ENCODE results near the gene CSPG5. TPM values are rescaled to one million over a fixed set of nuclear protein-coding genes. Genes with fewer than 3 reads are reported as not detected.

CSPG5 gene
- polyA plus RNA-seq, 1 donor: 2.3 TPM

DNA sequence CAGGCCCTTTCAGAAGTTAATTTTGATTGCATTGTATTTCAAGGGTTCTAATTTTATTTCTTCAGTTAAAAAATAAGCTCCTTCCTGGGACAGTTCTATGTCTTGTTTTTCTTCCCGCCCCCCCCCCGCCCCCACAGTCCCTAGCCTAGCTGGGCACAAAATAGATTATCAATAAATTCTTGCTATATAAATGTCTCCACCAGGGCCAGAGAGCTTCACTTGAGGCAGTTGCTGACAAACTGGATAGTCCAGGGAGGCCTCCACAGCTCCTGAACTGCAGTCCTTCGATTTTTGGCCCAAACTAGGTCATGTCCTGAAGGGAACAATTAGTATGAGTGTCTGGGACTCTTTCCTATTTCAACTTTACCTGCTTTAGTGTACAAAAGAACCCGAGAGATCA is 9.9 kb upstream of the CSPG5 start:
- H3K36me3 ChIP-seq (ENCODE audit: control insufficient read depth, insufficient read depth, low read length): peaks cover 60% of the 10 kb centered on the region

DNA sequence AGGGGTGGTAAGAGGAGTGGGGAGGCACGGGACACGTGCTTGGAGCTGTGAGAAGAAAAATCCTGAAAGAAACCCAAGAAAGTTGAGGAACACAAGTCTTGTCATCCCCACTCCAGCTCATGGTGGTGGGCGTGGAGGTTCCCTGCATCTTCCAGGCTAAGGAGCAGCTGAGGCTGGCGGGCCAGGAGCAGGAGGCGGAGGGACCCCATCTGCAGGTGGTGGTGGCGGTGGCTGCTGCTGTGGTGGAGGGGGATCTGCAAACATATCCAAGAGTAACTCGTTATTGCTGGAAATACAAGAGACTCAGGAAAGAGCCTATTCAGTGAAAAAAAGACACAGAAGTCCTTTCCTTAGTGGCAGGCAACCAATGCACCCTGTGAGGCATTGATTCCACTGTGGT is 9.4 kb upstream of the CSPG5 start:
- H3K27ac ChIP-seq (ENCODE audit: low read length): no peak overlapping the region
- no peaks in the 10 kb centered on the region for H3K9me3 ChIP-seq (ENCODE audit: control insufficient read depth, low read depth, low read length)
- no peak for DNase-seq
- no peaks in the 10 kb centered on the region for H3K27me3 ChIP-seq (ENCODE audit: control insufficient read depth, insufficient read depth, low read length)
- H3K36me3 ChIP-seq (ENCODE audit: control insufficient read depth, insufficient read depth, low read length): peaks cover 60% of the 10 kb centered on the region
- H3K4me3 ChIP-seq (ENCODE audit: low read length): no peak overlapping the region
- 100% methylated on average over 1 of the region's 7 CpGs for WGBS (ENCODE audit: insufficient coverage, low lambda C conversion rate)
- H3K4me1 ChIP-seq (ENCODE audit: control insufficient read depth, insufficient read depth, low read length): no peaks in the 10 kb centered on the region

More for the DNA sequence above, 9.9 kb upstream of the CSPG5 start:
- Histone ChIP-seq H3K27me3 (ENCODE audit: control insufficient read depth, insufficient read depth, low read length) (no peaks in the 10 kb centered on the region), H3K4me3 (ENCODE audit: low read length) (no peak overlapping the region), H3K27ac (ENCODE audit: low read length) (no peak overlapping the region), H3K4me1 (ENCODE audit: control insufficient read depth, insufficient read depth, low read length) (no peaks in the 10 kb centered on the region), H3K9me3 (ENCODE audit: control insufficient read depth, low read depth, low read length) (no peaks in the 10 kb centered on the region)
- no peak for DNase-seq
- no CpG with 5 or more reads among the region's 4 CpGs for WGBS (ENCODE audit: insufficient coverage, low lambda C conversion rate)

DNA sequence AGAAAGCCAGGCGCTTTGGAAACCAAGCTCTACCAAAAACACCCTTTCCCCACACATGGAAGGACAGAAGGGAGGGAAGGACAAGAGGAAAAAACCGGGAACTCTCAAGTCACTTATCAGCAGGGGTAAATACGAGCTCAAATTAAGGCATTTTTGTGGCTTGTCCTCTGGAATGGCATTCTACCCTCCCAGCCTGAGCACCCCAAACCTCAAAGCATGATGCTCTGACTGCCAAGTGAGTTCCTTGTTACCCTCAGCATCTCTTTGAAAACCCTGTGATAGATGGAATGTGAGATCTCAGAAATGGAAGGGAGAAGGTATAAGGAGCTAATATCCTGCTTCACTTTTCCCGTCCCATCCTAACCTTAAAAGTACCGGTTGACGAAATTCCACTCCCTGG is 8.1 kb upstream of the CSPG5 start:
- Histone ChIP-seq H3K4me1 (ENCODE audit: control insufficient read depth, insufficient read depth, low read length) (no peaks in the 10 kb centered on the region), H3K9me3 (ENCODE audit: control insufficient read depth, low read depth, low read length) (no peaks in the 10 kb centered on the region), H3K27me3 (ENCODE audit: control insufficient read depth, insufficient read depth, low read length) (no peaks in the 10 kb centered on the region), H3K36me3 (ENCODE audit: control insufficient read depth, insufficient read depth, low read length) (peaks cover 57% of the 10 kb centered on the region), H3K27ac (ENCODE audit: low read length) (no peak overlapping the region), H3K4me3 (ENCODE audit: low read length) (no peak overlapping the region)
- no CpG with 5 or more reads among the region's 6 CpGs for WGBS (ENCODE audit: insufficient coverage, low lambda C conversion rate)
- DNase-seq: no peak

DNA sequence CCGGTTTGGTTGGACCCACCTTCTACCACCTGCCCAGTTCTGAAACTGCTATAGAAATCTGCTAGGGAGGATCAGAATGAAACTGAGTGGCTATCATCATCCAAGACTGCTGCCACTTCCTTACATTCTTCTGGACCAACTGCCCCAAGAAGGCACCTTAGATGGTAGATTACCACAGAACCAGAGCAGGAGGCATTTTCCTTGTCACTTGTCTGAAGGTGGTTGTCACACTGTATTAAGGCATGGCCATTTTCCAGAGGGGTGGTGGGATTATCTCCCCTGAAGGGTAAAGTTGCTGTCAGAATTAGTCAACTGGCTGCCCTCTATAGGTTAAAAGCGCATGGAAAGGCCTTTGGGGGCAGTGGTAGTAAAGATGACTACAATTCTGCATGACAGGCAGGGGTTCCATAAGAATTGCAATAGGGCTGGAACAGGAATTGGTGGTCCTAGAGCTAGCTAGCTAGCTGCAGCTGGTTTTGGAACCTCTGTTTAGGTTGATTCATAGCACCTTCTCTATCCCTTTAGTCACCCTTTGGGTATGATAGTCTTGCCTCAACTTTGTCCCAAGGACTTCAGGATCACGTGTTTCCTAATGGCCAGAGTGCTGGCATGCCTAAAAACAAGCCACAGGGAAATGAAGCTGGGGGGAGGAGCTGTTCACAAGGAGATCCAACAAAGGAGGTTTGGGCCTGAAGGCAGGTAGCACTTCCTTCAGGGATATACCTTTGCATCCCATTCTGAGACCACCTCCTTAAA is 4.8 kb upstream of the CSPG5 start:
- peaks cover 4% of the 10 kb centered on the region for H3K4me1 ChIP-seq (ENCODE audit: control insufficient read depth, insufficient read depth, low read length)
- H3K36me3 ChIP-seq (ENCODE audit: control insufficient read depth, insufficient read depth, low read length): peaks cover 32% of the 10 kb centered on the region
- H3K9me3 ChIP-seq (ENCODE audit: control insufficient read depth, low read depth, low read length): no peaks in the 10 kb centered on the region
- no peak overlapping the region for H3K4me3 ChIP-seq (ENCODE audit: low read length)
- H3K27me3 ChIP-seq (ENCODE audit: control insufficient read depth, insufficient read depth, low read length): peaks cover 18% of the 10 kb centered on the region
- WGBS (ENCODE audit: insufficient coverage, low lambda C conversion rate): no CpG with 5 or more reads among the region's 3 CpGs
- no peak for DNase-seq
- no peak overlapping the region for H3K27ac ChIP-seq (ENCODE audit: low read length)

DNA sequence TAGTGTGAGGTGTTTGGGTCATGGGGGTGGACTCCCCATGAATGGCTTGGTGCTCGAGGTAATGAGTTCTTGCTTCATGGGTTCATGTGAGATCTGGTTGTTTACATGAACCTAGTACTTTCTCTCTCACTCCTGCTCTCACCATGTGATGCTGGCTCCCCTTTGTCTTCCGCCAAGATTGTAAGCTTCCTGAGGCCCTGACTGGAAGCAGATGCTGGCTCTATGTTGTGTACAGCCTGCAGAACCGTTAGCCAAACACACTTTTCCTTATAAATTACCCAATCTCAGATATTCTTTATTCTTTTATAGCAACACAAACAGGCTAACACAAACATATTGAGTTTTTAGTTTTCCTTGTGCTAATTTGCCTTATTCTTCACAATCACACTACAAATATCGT is 3.2 kb upstream of the CSPG5 start:
- no peak for DNase-seq
- Histone ChIP-seq H3K4me1 (ENCODE audit: control insufficient read depth, insufficient read depth, low read length) (peaks cover 9% of the 10 kb centered on the region), H3K9me3 (ENCODE audit: control insufficient read depth, low read depth, low read length) (peaks cover 3% of the 10 kb centered on the region), H3K4me3 (ENCODE audit: low read length) (no peak overlapping the region), H3K36me3 (ENCODE audit: control insufficient read depth, insufficient read depth, low read length) (peaks cover 17% of the 10 kb centered on the region), H3K27me3 (ENCODE audit: control insufficient read depth, insufficient read depth, low read length) (peaks cover 28% of the 10 kb centered on the region), H3K27ac (ENCODE audit: low read length) (no peak overlapping the region)
- WGBS (ENCODE audit: insufficient coverage, low lambda C conversion rate): 75% methylated on average over 1 of the region's 4 CpGs

DNA sequence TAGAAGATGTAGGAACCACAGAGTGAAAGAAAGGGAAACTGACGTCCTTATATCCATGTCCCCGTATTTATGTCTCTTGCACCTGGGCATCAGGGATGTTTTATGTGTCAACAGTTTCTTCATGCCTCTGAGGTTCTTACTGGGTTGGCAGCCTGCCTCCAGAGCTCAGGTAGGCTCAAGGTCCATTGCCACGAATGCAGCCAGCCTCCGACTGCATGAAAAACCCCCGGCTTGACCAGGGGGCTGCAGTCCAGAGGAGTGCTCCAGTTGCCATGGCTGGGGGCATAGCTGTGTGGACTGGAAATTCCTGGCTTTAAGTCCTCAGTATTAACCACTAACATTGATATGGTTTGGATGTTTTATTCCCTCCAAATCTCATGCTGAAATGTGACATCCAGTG is 2.8 kb upstream of the CSPG5 start:
- H3K27me3 ChIP-seq (ENCODE audit: control insufficient read depth, insufficient read depth, low read length): peaks cover 32% of the 10 kb centered on the region
- H3K36me3 ChIP-seq (ENCODE audit: control insufficient read depth, insufficient read depth, low read length): peaks cover 13% of the 10 kb centered on the region
- no CpG with 5 or more reads among the region's 5 CpGs for WGBS (ENCODE audit: insufficient coverage, low lambda C conversion rate)
- no peak overlapping the region for H3K4me3 ChIP-seq (ENCODE audit: low read length)
- DNase-seq: no peak
- H3K27ac ChIP-seq (ENCODE audit: low read length): no peak overlapping the region
- peaks cover 9% of the 10 kb centered on the region for H3K4me1 ChIP-seq (ENCODE audit: control insufficient read depth, insufficient read depth, low read length)
- peaks cover 3% of the 10 kb centered on the region for H3K9me3 ChIP-seq (ENCODE audit: control insufficient read depth, low read depth, low read length)

DNA sequence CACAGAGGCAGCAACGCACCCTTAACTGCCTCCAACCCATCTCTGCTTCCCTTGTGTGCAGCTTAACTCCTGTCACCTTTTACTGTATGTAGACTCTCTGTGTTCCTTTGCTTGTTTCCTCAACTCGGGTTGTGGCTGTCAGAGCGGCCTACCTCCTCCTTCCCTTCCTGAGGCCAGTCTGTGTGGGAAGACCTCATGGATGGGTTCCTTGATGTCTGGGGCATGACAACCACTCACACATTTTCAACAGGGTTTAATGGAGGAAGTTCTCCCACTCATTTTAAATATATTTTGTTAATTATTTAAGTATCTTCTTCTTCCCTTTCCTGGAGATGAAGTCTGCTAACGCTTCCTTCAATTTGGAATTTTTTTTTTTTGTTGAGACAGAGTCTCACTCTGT is 1.8 kb upstream of the CSPG5 start:
- Histone ChIP-seq H3K4me1 (ENCODE audit: control insufficient read depth, insufficient read depth, low read length) (peaks cover 9% of the 10 kb centered on the region), H3K9me3 (ENCODE audit: control insufficient read depth, low read depth, low read length) (peaks cover 3% of the 10 kb centered on the region), H3K27ac (ENCODE audit: low read length) (no peak overlapping the region), H3K27me3 (ENCODE audit: control insufficient read depth, insufficient read depth, low read length) (peaks cover 36% of the 10 kb centered on the region), H3K36me3 (ENCODE audit: control insufficient read depth, insufficient read depth, low read length) (peaks cover 4% of the 10 kb centered on the region), H3K4me3 (ENCODE audit: low read length) (no peak overlapping the region)
- WGBS (ENCODE audit: insufficient coverage, low lambda C conversion rate): no CpG with 5 or more reads among the region's 4 CpGs
- DNase-seq: no peak

DNA sequence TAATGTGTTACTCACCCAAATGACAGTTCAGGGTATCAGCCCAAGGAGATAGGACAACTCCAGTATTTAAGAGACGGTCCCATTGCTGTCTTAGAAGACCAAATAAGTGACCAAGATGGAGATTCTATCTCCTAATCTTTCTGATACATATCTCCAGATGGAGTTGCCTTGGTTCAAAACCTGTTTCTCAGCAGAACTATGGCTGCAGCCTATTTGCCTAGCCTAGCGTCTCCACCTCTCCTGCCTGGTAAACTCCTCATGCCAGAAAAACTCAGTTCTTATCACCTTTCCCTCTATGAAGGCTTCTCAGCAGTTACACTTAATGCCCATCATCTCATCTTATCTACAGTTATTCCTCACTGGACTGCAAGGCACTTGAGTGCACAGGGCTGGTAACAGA is 1.2 kb upstream of the CSPG5 start:
- Histone ChIP-seq H3K4me1 (ENCODE audit: control insufficient read depth, insufficient read depth, low read length) (peaks cover 9% of the 10 kb centered on the region), H3K27me3 (ENCODE audit: control insufficient read depth, insufficient read depth, low read length) (peaks cover 41% of the 10 kb centered on the region), H3K9me3 (ENCODE audit: control insufficient read depth, low read depth, low read length) (peaks cover 3% of the 10 kb centered on the region), H3K27ac (ENCODE audit: low read length) (no peak overlapping the region), H3K36me3 (ENCODE audit: control insufficient read depth, insufficient read depth, low read length) (no peaks in the 10 kb centered on the region), H3K4me3 (ENCODE audit: low read length) (no peak overlapping the region)
- DNase-seq: no peak
- whole genome bisulfite sequencing (ENCODE audit: insufficient coverage, low lambda C conversion rate): no CpG with 5 or more reads among the region's 2 CpGs

DNA sequence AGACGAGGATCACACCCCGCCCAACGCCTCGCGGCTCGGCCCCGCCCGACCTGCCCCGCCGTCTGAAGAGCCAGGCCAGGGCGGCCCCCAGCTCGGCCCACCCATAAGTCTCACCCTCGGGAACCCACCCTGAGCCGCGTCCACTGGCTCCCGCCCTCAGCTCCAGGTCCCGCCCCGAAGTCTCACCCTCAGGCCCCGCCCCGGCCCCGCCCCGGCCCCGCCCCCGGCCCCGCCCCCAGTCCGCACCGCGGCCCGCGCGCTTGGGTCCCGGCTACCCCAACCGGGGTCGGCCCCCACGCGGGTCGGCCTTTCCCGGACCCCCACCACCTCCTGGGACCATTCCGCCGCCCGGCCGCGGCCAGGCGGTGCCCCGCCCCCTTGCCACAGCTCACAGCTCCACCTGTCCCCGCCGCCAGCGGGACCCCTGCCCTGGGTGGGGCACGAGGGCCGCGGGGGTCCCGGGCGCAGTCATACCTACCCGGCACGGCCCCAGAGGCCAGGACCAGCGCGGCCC is 489 bp downstream of the CSPG5 start:
- peaks cover 9% of the 10 kb centered on the region for H3K4me1 ChIP-seq (ENCODE audit: control insufficient read depth, insufficient read depth, low read length)
- H3K9me3 ChIP-seq (ENCODE audit: control insufficient read depth, low read depth, low read length): peaks cover 3% of the 10 kb centered on the region
- H3K4me3 ChIP-seq (ENCODE audit: low read length): peak overlapping the region; percentile 32
- no peak overlapping the region for H3K27ac ChIP-seq (ENCODE audit: low read length)
- DNase-seq: peak in 1 of 2 donors; percentile 16
- H3K36me3 ChIP-seq (ENCODE audit: control insufficient read depth, insufficient read depth, low read length): no peaks in the 10 kb centered on the region
- H3K27me3 ChIP-seq (ENCODE audit: control insufficient read depth, insufficient read depth, low read length): peaks cover 48% of the 10 kb centered on the region
- WGBS (ENCODE audit: insufficient coverage, low lambda C conversion rate): no CpG with 5 or more reads among the region's 57 CpGs

DNA sequence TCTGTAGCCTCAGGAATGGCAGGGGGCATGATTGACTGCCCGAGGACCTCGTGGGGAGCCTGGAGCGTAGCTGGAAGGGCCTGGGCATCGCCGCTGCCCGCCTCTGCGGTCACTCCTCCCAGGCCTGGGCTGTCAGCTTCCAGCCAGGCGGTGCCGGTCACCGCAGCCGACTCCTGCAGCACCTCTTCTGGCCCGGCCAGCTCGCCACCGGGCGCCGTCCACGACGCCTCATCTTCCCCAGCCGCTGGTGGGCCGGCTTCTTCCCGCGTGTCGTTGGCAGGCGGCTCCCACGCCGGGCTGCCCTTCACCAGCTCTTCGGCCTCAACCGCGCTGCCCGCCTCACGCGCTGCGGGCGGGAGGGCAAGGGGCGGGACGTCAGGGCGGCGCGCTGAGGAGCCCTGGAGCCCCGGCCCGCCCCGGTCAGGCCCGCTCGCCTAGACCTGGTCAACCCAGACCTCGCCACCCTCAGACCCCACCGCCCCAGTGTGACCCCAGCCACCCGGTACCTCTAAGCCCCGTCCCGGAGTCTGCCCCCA is 1.0 kb downstream of the CSPG5 start:
- H3K4me3 ChIP-seq (ENCODE audit: low read length): peak overlapping the region; percentile 32
- H3K36me3 ChIP-seq (ENCODE audit: control insufficient read depth, insufficient read depth, low read length): no peaks in the 10 kb centered on the region
- peak in 1 of 2 donors; percentile 30 for DNase-seq
- H3K27ac ChIP-seq (ENCODE audit: low read length): no peak overlapping the region
- peaks cover 9% of the 10 kb centered on the region for H3K4me1 ChIP-seq (ENCODE audit: control insufficient read depth, insufficient read depth, low read length)
- WGBS (ENCODE audit: insufficient coverage, low lambda C conversion rate): no CpG with 5 or more reads among the region's 49 CpGs
- peaks cover 51% of the 10 kb centered on the region for H3K27me3 ChIP-seq (ENCODE audit: control insufficient read depth, insufficient read depth, low read length)
- peaks cover 3% of the 10 kb centered on the region for H3K9me3 ChIP-seq (ENCODE audit: control insufficient read depth, low read depth, low read length)

All from large intestine (tissue), 3 donors.